ENCODE results near the gene THBS3. TPM values are rescaled to one million over a fixed set of nuclear protein-coding genes. Genes with fewer than 3 reads are reported as not detected.

THBS3 gene
- total and polyA plus RNA-seq, 2 of the 4 experiments (the other 2 are of a cell fraction) = 15.1 to 30.4 TPM

DNA sequence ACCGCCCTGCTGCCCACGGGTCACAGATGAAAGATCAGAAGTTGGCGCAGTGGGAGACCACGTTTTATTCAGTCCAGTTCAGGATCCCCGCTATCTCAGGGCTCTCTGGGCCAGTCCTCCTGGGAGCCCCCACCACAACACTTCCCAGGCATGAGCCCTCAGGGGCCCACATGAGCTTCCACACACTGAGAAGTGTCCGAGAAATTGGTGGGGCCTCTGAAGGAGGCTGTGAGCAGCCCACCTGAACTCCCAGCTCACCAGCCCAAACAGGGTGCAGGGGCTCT, 22.0 kb downstream of the THBS3 start:
- ATAC-seq (ENCODE audit: low read depth) (no peak; the same call in 1 of the 2 replicates), DNase-seq (no peak)
- Histone ChIP-seq H2BK15ac (ENCODE audit: low read depth, low read length) (no peak overlapping the region), H3K4me2 (ENCODE audit: low read depth, low read length) (no peak overlapping the region), H2AK5ac (ENCODE audit: low read depth, low read length) (no peak overlapping the region), H2BK120ac (ENCODE audit: low read depth, low read length) (no peak overlapping the region), H3K18ac (ENCODE audit: low read depth, low read length) (no peak overlapping the region), H3K4me1 (ENCODE audit: control insufficient read depth, insufficient read depth, low read length) (no peaks in the 10 kb centered on the region), H3K27ac (ENCODE audit: insufficient read depth, low read length) (no peak overlapping the region), H3K27me3 (ENCODE audit: control insufficient read depth, insufficient read depth, low read length) (no peaks in the 10 kb centered on the region), H4K8ac (ENCODE audit: low read depth in 2 of 2, low read length in 2 of 2) (no peak overlapping the region), H3K4ac (ENCODE audit: low read depth, low read length) (no peak overlapping the region), H3K9me3 (ENCODE audit: control insufficient read depth, insufficient read depth, low read length) (no peaks in the 10 kb centered on the region), H2AK9ac (replicated peaks; ENCODE audit: low read depth, low read length, poor library complexity) (no peak overlapping the region), H2BK20ac (ENCODE audit: low read depth, low read length) (no peak overlapping the region), H3K56ac (ENCODE audit: extremely low read depth, insufficient read depth, low read length) (no peak overlapping the region), H2BK5ac (ENCODE audit: low read depth, low read length, poor library complexity, severe bottlenecking) (no peak overlapping the region), H3K9me1 (ENCODE audit: insufficient read depth, low read length) (no peaks in the 10 kb centered on the region), H4K5ac (ENCODE audit: low read depth, low read length) (no peak overlapping the region), H4K91ac (ENCODE audit: insufficient read depth, low read depth, low read length) (no peak overlapping the region), H3K79me1 (ENCODE audit: low read depth in 1 of 2, low read length in 2 of 2) (no peaks in the 10 kb centered on the region), H4K20me1 (ENCODE audit: insufficient read depth, low read length) (no peaks in the 10 kb centered on the region), H2AFZ (replicated peaks; ENCODE audit: low read length, poor library complexity) (no peak overlapping the region), H3K23ac (ENCODE audit: low read depth, low read length) (no peak overlapping the region), H3K14ac (replicated peaks; ENCODE audit: low read depth, low read length) (no peak overlapping the region), H3K4me3 (ENCODE audit: insufficient read depth, low read depth, low read length) (no peak overlapping the region), H3K36me3 (ENCODE audit: control insufficient read depth, insufficient read depth, low read length) (peaks cover 13% of the 10 kb centered on the region), H3K9ac (ENCODE audit: low read depth, low read length) (no peak overlapping the region)
- POLR2A ChIA-PET (ENCODE audit: unreplicated experiment) = no interaction called here
- BruUV-seq (replicated peaks) = no TSS peak
- dilution Hi-C loops (cut with HindIII; ENCODE audit: low sequenced_read_pairs, unreplicated experiment) = no loop called here
- TF ChIP-seq RCOR1 (IDR thresholded peaks at IDR 0.05; ENCODE audit: insufficient replicate concordance, low read length) (no peak), FOS (IDR thresholded peaks at IDR 0.05; ENCODE audit: low read depth, low read length) (no peak), MAFK (IDR thresholded peaks at IDR 0.05; ENCODE audit: low read depth, low read length) (no peak), CEBPB (IDR thresholded peaks at IDR 0.05; ENCODE audit: low read depth, low read length) (no peak), NFE2L2 (IDR thresholded peaks at IDR 0.05; ENCODE audit: low read depth, low read length) (no peak), RAD21 (IDR thresholded peaks at IDR 0.05; ENCODE audit: low read length) (no peak), BHLHE40 (IDR thresholded peaks at IDR 0.05; ENCODE audit: low read depth, low read length) (no peak), MAZ (IDR thresholded peaks at IDR 0.05; ENCODE audit: borderline replicate concordance, low read depth, low read length) (no peak), MXI1 (IDR thresholded peaks at IDR 0.05; ENCODE audit: borderline replicate concordance, low read depth, low read length) (no peak), CHD1 (IDR thresholded peaks at IDR 0.05; ENCODE audit: low read depth, low read length) (no peak), SMC3 (IDR thresholded peaks at IDR 0.05; ENCODE audit: low read depth, low read length) (no peak), POLR2A (IDR thresholded peaks at IDR 0.05; ENCODE audit: low read depth, low read length) (no peak), RFX5 (IDR thresholded peaks at IDR 0.05; ENCODE audit: low read depth, low read length) (no peak)
- TF ChIP-seq, protein P1, sequence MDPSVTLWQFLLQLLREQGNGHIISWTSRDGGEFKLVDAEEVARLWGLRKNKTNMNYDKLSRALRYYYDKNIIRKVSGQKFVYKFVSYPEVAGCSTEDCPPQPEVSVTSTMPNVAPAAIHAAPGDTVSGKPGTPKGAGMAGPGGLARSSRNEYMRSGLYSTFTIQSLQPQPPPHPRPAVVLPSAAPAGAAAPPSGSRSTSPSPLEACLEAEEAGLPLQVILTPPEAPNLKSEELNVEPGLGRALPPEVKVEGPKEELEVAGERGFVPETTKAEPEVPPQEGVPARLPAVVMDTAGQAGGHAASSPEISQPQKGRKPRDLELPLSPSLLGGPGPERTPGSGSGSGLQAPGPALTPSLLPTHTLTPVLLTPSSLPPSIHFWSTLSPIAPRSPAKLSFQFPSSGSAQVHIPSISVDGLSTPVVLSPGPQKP (IDR thresholded peaks at IDR 0.05; ENCODE audit: borderline replicate concordance, low read depth, low read length) = no peak
- TF ChIP-seq, protein P2, sequence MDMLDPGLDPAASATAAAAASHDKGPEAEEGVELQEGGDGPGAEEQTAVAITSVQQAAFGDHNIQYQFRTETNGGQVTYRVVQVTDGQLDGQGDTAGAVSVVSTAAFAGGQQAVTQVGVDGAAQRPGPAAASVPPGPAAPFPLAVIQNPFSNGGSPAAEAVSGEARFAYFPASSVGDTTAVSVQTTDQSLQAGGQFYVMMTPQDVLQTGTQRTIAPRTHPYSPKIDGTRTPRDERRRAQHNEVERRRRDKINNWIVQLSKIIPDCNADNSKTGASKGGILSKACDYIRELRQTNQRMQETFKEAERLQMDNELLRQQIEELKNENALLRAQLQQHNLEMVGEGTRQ (IDR thresholded peaks at IDR 0.05; ENCODE audit: low read depth, low read length) = no peak
- TF ChIP-seq, protein P3, sequence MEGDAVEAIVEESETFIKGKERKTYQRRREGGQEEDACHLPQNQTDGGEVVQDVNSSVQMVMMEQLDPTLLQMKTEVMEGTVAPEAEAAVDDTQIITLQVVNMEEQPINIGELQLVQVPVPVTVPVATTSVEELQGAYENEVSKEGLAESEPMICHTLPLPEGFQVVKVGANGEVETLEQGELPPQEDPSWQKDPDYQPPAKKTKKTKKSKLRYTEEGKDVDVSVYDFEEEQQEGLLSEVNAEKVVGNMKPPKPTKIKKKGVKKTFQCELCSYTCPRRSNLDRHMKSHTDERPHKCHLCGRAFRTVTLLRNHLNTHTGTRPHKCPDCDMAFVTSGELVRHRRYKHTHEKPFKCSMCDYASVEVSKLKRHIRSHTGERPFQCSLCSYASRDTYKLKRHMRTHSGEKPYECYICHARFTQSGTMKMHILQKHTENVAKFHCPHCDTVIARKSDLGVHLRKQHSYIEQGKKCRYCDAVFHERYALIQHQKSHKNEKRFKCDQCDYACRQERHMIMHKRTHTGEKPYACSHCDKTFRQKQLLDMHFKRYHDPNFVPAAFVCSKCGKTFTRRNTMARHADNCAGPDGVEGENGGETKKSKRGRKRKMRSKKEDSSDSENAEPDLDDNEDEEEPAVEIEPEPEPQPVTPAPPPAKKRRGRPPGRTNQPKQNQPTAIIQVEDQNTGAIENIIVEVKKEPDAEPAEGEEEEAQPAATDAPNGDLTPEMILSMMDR (conservative IDR thresholded peaks at IDR 0.05; ENCODE audit: low read depth, low read length) = no peak
- in situ Hi-C loops (cut with MboI; ENCODE audit: low sequenced_read_pairs) = no loop called here
- no CpG with 5 or more reads among the region's 6 CpGs for WGBS, 2 experiments (ENCODE audit: extremely low coverage in 2 of 2, insufficient read length in 1 of 2)
- intact Hi-C loops (cut with micrococcal nuclease) = no loop called here
- CTCF ChIA-PET = no interaction called here
